ENCODE results near the gene TRIOBP. TPM values are rescaled to one million over a fixed set of nuclear protein-coding genes. Genes with fewer than 3 reads are reported as not detected.
A peak's percentile ranks its signal among the peaks of the same experiment; 100 is the strongest.
"Not testable (repeated sequence)": the region's sequence is repeated elsewhere in the genome, so short reads cannot be mapped to it uniquely, and the experiment has no call there.

The TRIOBP gene
- total RNA-seq, 4 donors from 2014 or later, result 54.6 to 89.1 (median 83.6) TPM

- H3K9me3 ChIP-seq, result no peaks in the 10 kb centered on the region
- peak overlapping the region in 3 of 4 donors; percentile 78 to 94 (median 92) for H3K27ac ChIP-seq
- no peak overlapping the region for H3K4me3 ChIP-seq
- H3K4me1 ChIP-seq, result peaks cover 0 to 34% (median 6%) of the 10 kb centered on the region in 4 donors
- H3K36me3 ChIP-seq, result peaks cover 0 to 45% (median 0%) of the 10 kb centered on the region in 3 donors
- DNase-seq, result peak in 2 of 3 donors; percentile 89 to 91
- TF ChIP-seq, protein P1, sequence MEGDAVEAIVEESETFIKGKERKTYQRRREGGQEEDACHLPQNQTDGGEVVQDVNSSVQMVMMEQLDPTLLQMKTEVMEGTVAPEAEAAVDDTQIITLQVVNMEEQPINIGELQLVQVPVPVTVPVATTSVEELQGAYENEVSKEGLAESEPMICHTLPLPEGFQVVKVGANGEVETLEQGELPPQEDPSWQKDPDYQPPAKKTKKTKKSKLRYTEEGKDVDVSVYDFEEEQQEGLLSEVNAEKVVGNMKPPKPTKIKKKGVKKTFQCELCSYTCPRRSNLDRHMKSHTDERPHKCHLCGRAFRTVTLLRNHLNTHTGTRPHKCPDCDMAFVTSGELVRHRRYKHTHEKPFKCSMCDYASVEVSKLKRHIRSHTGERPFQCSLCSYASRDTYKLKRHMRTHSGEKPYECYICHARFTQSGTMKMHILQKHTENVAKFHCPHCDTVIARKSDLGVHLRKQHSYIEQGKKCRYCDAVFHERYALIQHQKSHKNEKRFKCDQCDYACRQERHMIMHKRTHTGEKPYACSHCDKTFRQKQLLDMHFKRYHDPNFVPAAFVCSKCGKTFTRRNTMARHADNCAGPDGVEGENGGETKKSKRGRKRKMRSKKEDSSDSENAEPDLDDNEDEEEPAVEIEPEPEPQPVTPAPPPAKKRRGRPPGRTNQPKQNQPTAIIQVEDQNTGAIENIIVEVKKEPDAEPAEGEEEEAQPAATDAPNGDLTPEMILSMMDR (IDR thresholded peaks at IDR 0.05), result no peak
- peak in 1 of 2 donors; percentile 66 for TF ChIP-seq POLR2A (IDR thresholded peaks at IDR 0.05)
- H3K27me3 ChIP-seq, result no peaks in the 10 kb centered on the region
Measured at GRCh38 chr22:37654563-37655251, 42.1 kb upstream of the TRIOBP start.

DNA sequence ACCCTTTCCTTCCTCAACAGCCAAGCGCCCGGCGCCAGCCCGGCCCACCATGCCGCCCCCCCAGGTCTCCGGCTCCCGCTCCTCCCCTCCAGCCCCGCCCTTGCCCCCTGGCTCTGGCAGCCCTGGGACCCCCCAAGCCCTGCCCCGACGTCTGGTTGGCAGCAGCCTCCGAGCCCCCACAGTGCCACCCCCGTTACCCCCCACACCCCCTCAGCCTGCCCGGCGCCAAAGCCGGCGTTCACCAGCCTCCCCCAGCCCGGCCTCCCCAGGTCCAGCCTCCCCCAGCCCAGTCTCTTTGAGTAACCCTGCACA lies 41.6 kb upstream of the TRIOBP start:
- Histone ChIP-seq H3K27me3 (no peaks in the 10 kb centered on the region), H3K27ac (peak overlapping the region in 3 of 4 donors; percentile 78 to 94 (median 92)), H3K9me3 (no peaks in the 10 kb centered on the region), H3K4me1 (peaks cover 0 to 39% (median 9%) of the 10 kb centered on the region in 4 donors), H3K4me3 (no peak overlapping the region), H3K36me3 (peaks cover 0 to 40% (median 0%) of the 10 kb centered on the region in 3 donors)
- TF ChIP-seq, protein P1 (IDR thresholded peaks at IDR 0.05), result no peak
- TF ChIP-seq POLR2A (IDR thresholded peaks at IDR 0.05), result no peak
- DNase-seq, result no peak

DNA sequence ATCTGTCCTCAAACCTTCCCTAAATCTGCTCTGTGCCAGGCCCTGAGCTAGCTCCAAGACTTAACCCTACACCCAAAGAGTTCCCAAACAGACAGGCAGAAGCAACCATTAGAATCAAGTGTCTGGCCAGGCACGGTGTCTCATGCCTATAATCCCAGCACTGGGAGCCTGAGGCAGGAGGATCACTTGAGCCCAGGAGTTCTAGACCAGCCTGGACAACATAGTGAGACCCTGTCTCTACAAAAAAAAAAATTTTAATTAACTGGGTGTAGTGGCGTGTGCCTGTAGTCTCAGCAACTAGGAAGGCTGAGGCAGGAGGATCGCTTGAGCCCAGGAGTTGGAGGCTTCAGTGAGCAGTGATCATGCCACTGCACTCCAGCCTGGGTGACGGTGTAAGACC lies 40.3 kb upstream of the TRIOBP start:
- not testable (repeated sequence) for H3K27me3 ChIP-seq
- Histone ChIP-seq H3K36me3 (peaks cover 0 to 27% (median 0%) of the 10 kb centered on the region in 3 donors), H3K27ac (peak overlapping the region in 1 of 4 donors; percentile 92)

DNA sequence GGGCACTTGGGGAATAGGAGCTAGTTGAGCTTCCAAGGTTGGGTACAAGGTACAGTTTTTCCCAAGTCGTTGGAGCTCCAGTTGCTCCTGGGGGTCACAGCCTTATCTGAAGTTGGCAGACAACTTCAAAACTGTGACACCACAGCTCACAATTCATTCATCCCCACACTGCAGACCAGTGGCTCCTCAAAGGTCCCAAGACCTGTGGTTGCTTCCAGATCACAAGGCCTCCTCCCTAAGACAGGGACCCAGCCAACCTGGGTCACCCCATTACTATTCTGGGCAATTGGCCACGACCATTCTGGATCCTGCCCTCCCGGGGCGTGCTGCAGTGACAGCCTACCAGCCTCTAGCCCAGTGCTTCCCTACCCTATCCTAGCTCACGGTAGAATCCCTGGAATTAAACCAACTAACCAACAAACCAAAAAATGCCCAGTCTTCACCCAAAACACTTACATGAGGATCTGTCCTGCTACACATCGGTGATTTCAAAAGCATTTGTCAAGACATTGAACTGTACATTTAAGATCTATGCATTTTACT lies 39.2 kb upstream of the TRIOBP start:
- peaks cover 0 to 16% (median 0%) of the 10 kb centered on the region in 3 donors for H3K36me3 ChIP-seq
- no peak for DNase-seq
- peak overlapping the region; percentile 17 to 95 (median 82) for H3K4me3 ChIP-seq
- no peaks in the 10 kb centered on the region for H3K27me3 ChIP-seq
- peak overlapping the region; percentile 80 to 93 (median 86) for H3K27ac ChIP-seq
- peaks cover 0 to 61% (median 24%) of the 10 kb centered on the region in 4 donors for H3K4me1 ChIP-seq
- TF ChIP-seq, protein P1 (IDR thresholded peaks at IDR 0.05), result no peak
- TF ChIP-seq POLR2A (IDR thresholded peaks at IDR 0.05), result no peak
- H3K9me3 ChIP-seq, result no peaks in the 10 kb centered on the region

More for the DNA sequence above, 40.3 kb upstream of the TRIOBP start:
- H3K9me3 ChIP-seq, DNase-seq, H3K4me3 ChIP-seq: not testable (repeated sequence)
- H3K4me1 ChIP-seq, result peaks cover 0 to 53% (median 21%) of the 10 kb centered on the region in 4 donors

DNA sequence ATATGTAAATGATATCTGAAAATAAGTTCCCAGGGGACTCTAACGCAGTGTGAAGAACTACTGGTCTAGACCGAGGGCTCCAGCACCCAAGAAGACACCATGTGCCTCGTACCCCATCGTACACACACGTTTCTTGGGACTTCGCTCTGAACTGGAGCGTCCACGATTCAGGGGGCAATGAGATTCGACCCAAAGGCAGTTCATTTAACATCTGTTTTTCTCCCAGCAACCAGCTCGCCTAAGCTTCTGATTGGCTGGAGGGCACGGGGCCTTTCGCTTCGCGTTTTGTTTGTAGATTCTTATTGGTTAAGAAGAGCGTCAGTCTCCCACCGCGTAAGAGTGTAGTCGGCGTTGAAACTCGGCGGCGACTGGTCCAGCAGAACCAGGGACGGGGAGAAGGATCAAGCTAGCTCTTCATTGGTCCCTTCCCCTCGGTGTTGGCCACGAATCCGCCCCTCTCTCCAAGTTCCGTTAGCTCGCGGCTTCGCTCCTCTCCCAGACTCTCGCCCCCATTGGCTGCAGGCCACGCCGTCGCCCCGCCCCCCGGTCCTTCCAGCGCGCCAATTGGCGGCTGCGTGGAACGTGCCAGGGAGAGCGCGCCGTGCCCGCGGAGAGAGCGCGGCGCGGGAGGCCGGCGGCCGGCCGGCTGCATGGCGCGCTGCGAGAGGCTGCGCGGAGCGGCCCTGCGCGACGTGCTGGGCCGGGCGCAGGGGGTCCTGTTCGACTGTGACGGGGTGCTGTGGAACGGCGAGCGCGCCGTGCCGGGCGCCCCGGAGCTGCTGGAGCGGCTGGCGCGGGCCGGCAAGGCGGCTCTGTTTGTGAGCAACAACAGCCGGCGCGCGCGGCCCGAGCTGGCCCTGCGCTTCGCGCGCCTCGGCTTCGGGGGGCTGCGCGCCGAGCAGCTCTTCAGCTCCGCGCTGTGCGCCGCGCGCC lies 38.4 kb upstream of the TRIOBP start, which contains the start of gene PDXP:
PDXP (plus strand) TSS at position 591 of the 933 bp plus-strand sequence; CDS start at position 651, 60 bp downstream.
- Histone ChIP-seq H3K27ac (peak within 1 kb of the TSS; percentile 85 to 98 (median 90)), H3K4me1 (peaks cover 0 to 64% (median 24%) of the 10 kb centered on the region in 4 donors), H3K36me3 (peaks cover 0 to 9% (median 0%) of the 10 kb centered on the region in 3 donors), H3K9me3 (no peaks in the 10 kb centered on the region), H3K27me3 (no peaks in the 10 kb centered on the region), H3K4me3 (peak within 1 kb of the TSS; percentile 59 to 95 (median 82))
- TF ChIP-seq, protein P1 (IDR thresholded peaks at IDR 0.05), result peak in 2 of 6 experiments; percentile 9 to 13
- peak; percentile 70 to 98 for TF ChIP-seq POLR2A (IDR thresholded peaks at IDR 0.05)
- peak; percentile 97 to 100 (median 99) for DNase-seq

All from Peyer's patch (tissue), 4 donors.